Gastrocnemius medialis (tissue), 4 donors: ENCODE results near the gene POU3F4. TPM values are rescaled to one million over a fixed set of nuclear protein-coding genes. Genes with fewer than 3 reads are reported as not detected.

Source experiments
- ATAC-seq, 2 donors: fragments of 150-250 bp; one replicate each; pipeline ENCODE4 v1.9.1; 2016
- DNase-seq, 2 donors: peaks; one replicate each; pipeline ENCODE4 v3.0.0-alpha.2; 2019
- H3K27ac ChIP-seq, 4 donors: fragments of 200-600 bp; sonication (generic); 1 replicate in 1 of 4; 2 replicates in 3 of 4; pipeline ENCODE4 v1.5.1; 2016 to 2018; ENCODE audit warnings: mild to moderate bottlenecking in 2 of 4, moderate library complexity in 1 of 4
- H3K27me3 ChIP-seq, 3 donors: fragments of 200-600 bp; sonication (generic) in 2 of 3; 1 replicate in 1 of 3; 2 replicates in 2 of 3; pipeline versions ENCODE4 v1.5.1 to v1.6.0; 2016 to 2019; ENCODE audit warnings: mild to moderate bottlenecking in 1 of 3, moderate library complexity in 1 of 3
- H3K36me3 ChIP-seq, 2 donors: fragments of 200-600 bp; sonication (generic) in 1 of 2; one replicate each; pipeline ENCODE4 v1.5.1; 2017 to 2018
- H3K4me1 ChIP-seq, 2 donors: fragments of 200-600 bp; sonication (generic) in 1 of 2; one replicate each; pipeline ENCODE4 v1.5.1; 2016 to 2017; ENCODE audit warnings: mild to moderate bottlenecking in 2 of 2
- H3K4me3 ChIP-seq, 4 donors: fragments of 200-600 bp; sonication (generic) in 3 of 4; 1 replicate in 1 of 4; 2 replicates in 3 of 4; pipeline ENCODE4 v1.5.1; 2016 to 2019; ENCODE audit warnings: mild to moderate bottlenecking in 2 of 4
- H3K9me3 ChIP-seq, 3 donors: fragments of 200-600 bp; sonication (generic) in 2 of 3; 1 replicate in 1 of 3; 2 replicates in 2 of 3; pipeline ENCODE4 v1.5.1; 2016 to 2019
- CTCF ChIP-seq, 5 experiments: fragments of 450-650 bp in 3 of 5; fragments of 200-600 bp in 2 of 5; sonication (generic) in 2 of 5; IDR thresholded peaks in 4 of 5; conservative IDR thresholded peaks in 1 of 5; 1 replicate in 4 of 5; 2 replicates in 1 of 5; pipeline ENCODE4 v1.5.1; 2016 to 2019; ENCODE audit warnings: antibody characterized with exemption in 5 of 5, mild to moderate bottlenecking in 3 of 5, moderate library complexity in 3 of 5
- POLR2A ChIP-seq, 2 donors: fragments of 450-650 bp; IDR thresholded peaks; one replicate each; pipeline ENCODE4 v1.6.1; 2017; ENCODE audit warnings: antibody characterized with exemption in 2 of 2, mild to moderate bottlenecking in 2 of 2, moderate library complexity in 2 of 2
- in situ Hi-C, 4 donors: fragments of 200-750 bp; cut with MboI; loops; one replicate each; pipeline versions ENCODE4 v1.15.0 to v1.8.0; 2017; ENCODE audit warnings: low sequenced_read_pairs in 4 of 4
- intact Hi-C: fragments of 100-400 bp; cut with DNase I; formaldehyde crosslinking; loops from one replicate; pipeline ENCODE4 v1.15.1; 2023; ENCODE audit warnings: low total_unique reads
- total RNA-seq, 4 donors: library from RNA; depleted of rRNA; stranded (reverse); fragments of >200 nt; gene quantifications; one replicate each; pipeline versions ENCODE4 v1.1.0 to v1.2.3, GENCODE V29; 2016

POU3F4 gene
- total RNA-seq: not detected

- Histone ChIP-seq H3K4me1 (no peaks in the 10 kb centered on the region), H3K4me3 (no peak within 1 kb of the TSS), H3K27me3 (peaks cover 6 to 81% (median 59%) of the 10 kb centered on the region in 3 donors), H3K27ac (no peak within 1 kb of the TSS), H3K9me3 (no peaks in the 10 kb centered on the region), H3K36me3 (no peaks in the 10 kb centered on the region)
- intact Hi-C loops: no loop called here
- DNase-seq (no peak), ATAC-seq (no peak)
- in situ Hi-C loops: no loop called here
- TF ChIP-seq POLR2A (IDR thresholded peaks at IDR 0.05) (no peak), CTCF (IDR thresholded peaks at IDR 0.05 in 4 of 5, conservative IDR thresholded peaks at IDR 0.05 in 1 of 5) (no peak)
Observed at GRCh38 chrX:83508006-83508405, at the start of gene POU3F4. Gene POU3F4 (plus strand): TSS chrX:83508290. CDS start chrX:83508325, 35 bp downstream.

- H3K9me3 ChIP-seq: no peaks in the 10 kb centered on the region
- no peak for ATAC-seq
- no peaks in the 10 kb centered on the region for H3K27me3 ChIP-seq
- no peak overlapping the region for H3K27ac ChIP-seq
- H3K4me3 ChIP-seq: no peak overlapping the region
- intact Hi-C loops (no loop called here), in situ Hi-C loops (no loop called here)
- H3K4me1 ChIP-seq: no peaks in the 10 kb centered on the region
- no peaks in the 10 kb centered on the region for H3K36me3 ChIP-seq
- no peak for TF ChIP-seq CTCF (IDR thresholded peaks at IDR 0.05 in 4 of 5, conservative IDR thresholded peaks at IDR 0.05 in 1 of 5)
- TF ChIP-seq POLR2A (IDR thresholded peaks at IDR 0.05): no peak
- no peak for DNase-seq
Observed at GRCh38 chrX:83469551-83469950, 38.5 kb upstream of the POU3F4 start.

GRCh38 chrX:83495898-83496297 lies 12.2 kb upstream of the POU3F4 start:
- intact Hi-C loops: no loop called here
- H3K9me3 ChIP-seq: no peaks in the 10 kb centered on the region
- H3K27me3 ChIP-seq: peaks cover 0 to 5% (median 0%) of the 10 kb centered on the region in 3 donors
- H3K4me1 ChIP-seq: no peaks in the 10 kb centered on the region
- TF ChIP-seq POLR2A (IDR thresholded peaks at IDR 0.05): no peak
- no peak for TF ChIP-seq CTCF (IDR thresholded peaks at IDR 0.05 in 4 of 5, conservative IDR thresholded peaks at IDR 0.05 in 1 of 5)
- no peak overlapping the region for H3K4me3 ChIP-seq
- H3K36me3 ChIP-seq: no peaks in the 10 kb centered on the region
- no peak for DNase-seq
- in situ Hi-C loops: no loop called here
- no peak overlapping the region for H3K27ac ChIP-seq
- ATAC-seq: no peak

GRCh38 chrX:83501003-83501402 lies 7.1 kb upstream of the POU3F4 start:
- Histone ChIP-seq H3K36me3 (no peaks in the 10 kb centered on the region), H3K27me3 (peaks cover 0 to 31% (median 27%) of the 10 kb centered on the region in 3 donors), H3K4me3 (no peak overlapping the region), H3K27ac (no peak overlapping the region), H3K4me1 (no peaks in the 10 kb centered on the region), H3K9me3 (no peaks in the 10 kb centered on the region)
- ATAC-seq: no peak
- intact Hi-C loops (no loop called here), in situ Hi-C loops (no loop called here)
- no peak for DNase-seq
- TF ChIP-seq CTCF (IDR thresholded peaks at IDR 0.05 in 4 of 5, conservative IDR thresholded peaks at IDR 0.05 in 1 of 5): no peak
- TF ChIP-seq POLR2A (IDR thresholded peaks at IDR 0.05): no peak

- in situ Hi-C loops (no loop called here), intact Hi-C loops (no loop called here)
- H3K4me3 ChIP-seq: no peak overlapping the region
- ATAC-seq (no peak), DNase-seq (no peak)
- H3K36me3 ChIP-seq: no peaks in the 10 kb centered on the region
- no peaks in the 10 kb centered on the region for H3K4me1 ChIP-seq
- no peaks in the 10 kb centered on the region for H3K9me3 ChIP-seq
- TF ChIP-seq POLR2A (IDR thresholded peaks at IDR 0.05) (no peak), CTCF (IDR thresholded peaks at IDR 0.05 in 4 of 5, conservative IDR thresholded peaks at IDR 0.05 in 1 of 5) (no peak)
- no peak overlapping the region for H3K27ac ChIP-seq
- H3K27me3 ChIP-seq: peaks cover 0 to 35% (median 30%) of the 10 kb centered on the region in 3 donors
Observed at GRCh38 chrX:83501530-83501929, 6.6 kb upstream of the POU3F4 start.
